Activated CD4-positive, CD25-positive, alpha-beta regulatory T cell treated with anti-CD3 and anti-CD28 coated beads, Interleukin-2, amount 50 U/mL, for 16 hours (primary cell): Measurements from ENCODE around the gene ARHGAP45.

Source experiments
- DNase-seq: peaks from one replicate; pipeline ENCODE4 v3.0.0-alpha.2; 2020; ENCODE audit warnings: low read depth, low spot score

ARHGAP45 gene

DNA sequence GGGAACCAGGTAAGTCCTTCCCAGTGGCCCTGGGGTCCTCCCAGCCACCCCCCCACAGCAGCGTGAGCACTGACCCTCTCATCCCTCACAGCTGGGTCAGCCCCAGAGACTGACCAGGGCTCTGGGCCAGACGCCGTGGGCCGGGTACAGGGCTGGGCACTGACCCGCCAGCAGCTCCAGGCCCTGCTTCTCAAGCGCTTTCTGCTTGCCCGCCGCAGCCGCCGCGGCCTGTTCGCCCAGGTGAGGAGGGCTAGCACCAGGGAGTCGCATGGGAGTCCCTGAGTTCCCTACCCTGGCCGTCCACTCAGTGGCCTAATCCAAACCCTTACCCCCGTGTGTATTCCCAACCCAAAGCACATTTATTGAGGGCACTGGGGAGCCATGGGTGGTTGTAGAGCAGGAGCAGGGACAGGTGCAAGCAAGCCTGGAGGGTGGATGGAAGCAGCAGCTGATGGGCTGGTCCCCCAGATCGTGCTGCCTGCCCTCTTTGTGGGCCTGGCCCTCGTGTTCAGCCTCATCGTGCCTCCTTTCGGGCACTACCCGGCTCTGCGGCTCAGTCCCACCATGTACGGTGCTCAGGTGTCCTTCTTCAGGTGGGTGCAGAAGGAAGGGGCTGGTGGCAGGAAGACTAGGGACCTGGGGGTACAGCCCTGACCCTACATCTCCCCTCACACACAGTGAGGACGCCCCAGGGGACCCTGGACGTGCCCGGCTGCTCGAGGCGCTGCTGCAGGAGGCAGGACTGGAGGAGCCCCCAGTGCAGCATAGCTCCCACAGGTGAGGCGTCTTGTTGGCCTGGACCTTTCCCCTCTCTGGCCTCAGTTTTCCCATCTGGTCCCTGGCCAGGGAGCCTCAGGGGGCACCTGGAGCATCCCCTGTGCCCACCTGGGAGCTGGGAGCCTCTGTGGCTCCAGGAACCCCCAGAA, 12.6 kb upstream of the ARHGAP45 start:
- DNase-seq, result no peak

DNA sequence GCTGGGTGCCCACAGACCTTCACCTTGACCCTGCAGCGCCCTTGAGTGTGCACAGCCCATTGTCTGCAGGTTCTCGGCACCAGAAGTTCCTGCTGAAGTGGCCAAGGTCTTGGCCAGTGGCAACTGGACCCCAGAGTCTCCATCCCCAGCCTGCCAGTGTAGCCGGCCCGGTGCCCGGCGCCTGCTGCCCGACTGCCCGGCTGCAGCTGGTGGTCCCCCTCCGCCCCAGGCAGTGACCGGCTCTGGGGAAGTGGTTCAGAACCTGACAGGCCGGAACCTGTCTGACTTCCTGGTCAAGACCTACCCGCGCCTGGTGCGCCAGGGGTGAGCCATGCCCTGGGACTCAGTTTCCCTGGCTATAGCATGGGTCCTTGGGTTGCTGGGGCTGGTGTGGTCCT, 11.9 kb upstream of the ARHGAP45 start:
- no peak for DNase-seq

DNA sequence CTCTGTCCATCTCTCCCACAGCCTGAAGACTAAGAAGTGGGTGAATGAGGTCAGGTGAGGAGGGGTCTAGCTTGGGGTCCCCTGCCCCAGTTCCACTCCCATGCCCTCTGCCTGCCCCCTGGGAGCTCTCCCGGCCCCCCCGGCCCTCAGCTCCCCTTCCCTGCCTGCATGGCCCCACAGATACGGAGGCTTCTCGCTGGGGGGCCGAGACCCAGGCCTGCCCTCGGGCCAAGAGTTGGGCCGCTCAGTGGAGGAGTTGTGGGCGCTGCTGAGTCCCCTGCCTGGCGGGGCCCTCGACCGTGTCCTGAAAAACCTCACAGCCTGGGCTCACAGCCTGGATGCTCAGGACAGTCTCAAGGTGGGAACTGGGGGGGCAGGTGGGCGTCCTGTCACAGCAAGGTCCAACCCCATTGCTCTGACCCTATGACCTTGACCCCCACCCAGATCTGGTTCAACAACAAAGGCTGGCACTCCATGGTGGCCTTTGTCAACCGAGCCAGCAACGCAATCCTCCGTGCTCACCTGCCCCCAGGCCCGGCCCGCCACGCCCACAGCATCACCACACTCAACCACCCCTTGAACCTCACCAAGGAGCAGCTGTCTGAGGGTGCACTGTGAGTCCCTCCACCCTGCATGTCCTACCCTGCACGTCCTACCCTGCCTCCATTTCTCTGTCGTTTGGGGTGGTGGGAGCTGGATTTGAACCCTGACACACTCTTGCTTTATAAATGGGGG, 10.9 kb upstream of the ARHGAP45 start:
- no peak for DNase-seq

DNA sequence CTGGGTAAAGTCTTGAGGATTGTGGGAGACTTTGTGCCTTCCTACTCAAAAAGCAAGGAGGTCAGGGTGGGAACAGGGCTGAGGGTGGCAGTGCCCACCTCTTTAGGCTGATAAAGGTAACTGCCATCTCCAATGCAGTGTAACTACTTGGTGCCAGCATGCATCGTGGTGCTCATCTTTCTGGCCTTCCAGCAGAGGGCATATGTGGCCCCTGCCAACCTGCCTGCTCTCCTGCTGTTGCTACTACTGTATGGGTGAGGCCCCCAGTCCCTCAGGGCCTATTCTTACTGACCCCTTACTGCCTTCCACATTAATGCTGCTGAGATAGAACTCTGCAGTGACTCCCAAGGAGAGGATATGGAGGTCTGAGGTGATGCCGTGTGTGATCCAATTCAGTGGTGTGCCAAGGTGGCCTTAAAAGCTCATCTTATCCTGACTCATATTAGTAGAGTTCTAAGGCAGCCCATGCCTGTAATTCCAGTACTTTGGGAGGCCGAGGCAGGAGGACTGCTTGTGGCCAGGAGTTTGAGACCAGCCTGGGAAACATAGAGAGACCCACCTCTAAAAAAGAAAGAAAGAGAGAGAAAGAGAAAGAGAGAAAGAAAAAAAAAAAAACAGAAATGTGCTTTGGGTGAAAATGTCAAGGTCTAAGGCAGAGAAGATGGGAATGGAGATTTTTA, 9.7 kb upstream of the ARHGAP45 start:
- no peak for DNase-seq

- no peak for DNase-seq
Measured at GRCh38 chr19:1058112-1058511, 8.9 kb upstream of the ARHGAP45 start.

DNA sequence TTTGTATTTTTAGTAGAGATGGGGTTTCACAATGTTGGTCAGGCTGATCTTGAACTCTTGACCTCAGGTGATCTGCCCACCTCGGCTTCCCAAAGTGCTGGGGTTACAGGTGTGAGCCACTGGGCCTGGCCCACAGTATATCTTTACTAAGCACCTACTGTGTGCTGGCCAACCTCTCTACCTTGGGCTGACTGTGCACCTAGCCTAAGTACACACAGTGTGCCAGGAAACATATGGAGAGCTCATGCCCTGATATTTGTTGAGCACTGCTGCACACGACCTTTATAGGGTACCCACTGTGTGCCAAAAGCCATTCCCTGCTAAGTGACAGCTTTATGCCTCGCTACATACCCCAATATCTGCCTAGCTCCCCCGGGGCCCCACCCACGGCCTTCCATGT, 6.3 kb upstream of the ARHGAP45 start:
- no peak for DNase-seq

DNA sequence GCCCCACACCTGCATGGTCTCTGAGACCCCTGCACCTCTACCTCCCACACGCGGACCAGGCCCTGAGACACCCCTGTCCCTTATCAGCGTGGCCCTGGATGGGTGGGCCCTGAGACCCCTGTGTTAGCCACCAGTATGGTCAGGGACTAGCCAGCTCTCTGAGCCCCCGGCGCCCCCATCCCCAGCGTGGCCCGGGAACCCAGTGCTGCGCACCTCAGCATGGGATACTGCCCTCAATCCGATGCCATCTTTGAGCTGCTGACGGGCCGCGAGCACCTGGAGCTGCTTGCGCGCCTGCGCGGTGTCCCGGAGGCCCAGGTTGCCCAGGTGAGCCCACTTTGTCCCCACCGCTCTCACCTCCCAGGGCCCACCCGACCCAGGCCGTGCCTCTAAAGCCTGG, 5.0 kb upstream of the ARHGAP45 start:
- DNase-seq, result no peak

DNA sequence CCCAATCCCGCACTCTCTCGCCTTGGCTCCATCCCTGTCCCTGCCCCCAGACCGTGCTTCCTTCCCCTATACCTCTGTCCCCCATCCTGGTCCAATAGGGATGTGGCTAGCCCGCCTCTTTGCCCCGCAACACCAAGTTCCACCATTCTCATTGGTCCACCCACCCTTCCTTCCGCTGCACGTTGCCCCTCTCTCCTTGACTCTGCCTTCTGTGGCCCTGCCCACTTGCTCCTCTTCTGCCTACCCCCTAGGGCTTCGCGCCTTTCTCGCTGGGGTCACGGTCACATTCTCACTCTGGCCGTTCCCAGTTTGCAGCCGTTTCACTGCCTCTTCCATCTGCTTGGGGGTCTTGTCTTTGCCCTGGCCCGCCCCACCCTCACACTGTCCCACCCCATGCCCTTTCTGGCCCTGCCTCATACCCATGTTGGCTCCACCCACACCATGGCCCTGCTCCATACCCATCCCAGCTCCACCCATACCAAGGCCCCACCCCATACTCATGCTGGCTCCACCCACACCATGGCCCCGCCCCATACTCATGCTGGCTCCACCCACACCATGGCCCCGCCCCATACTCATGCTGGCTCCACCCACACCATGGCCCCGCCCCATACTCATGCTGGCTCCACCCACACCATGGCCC, 4.5 kb upstream of the ARHGAP45 start:
- DNase-seq, result no peak

- no peak for DNase-seq
Measured at GRCh38 chr19:1063030-1063908, 3.7 kb upstream of the ARHGAP45 start.

DNA sequence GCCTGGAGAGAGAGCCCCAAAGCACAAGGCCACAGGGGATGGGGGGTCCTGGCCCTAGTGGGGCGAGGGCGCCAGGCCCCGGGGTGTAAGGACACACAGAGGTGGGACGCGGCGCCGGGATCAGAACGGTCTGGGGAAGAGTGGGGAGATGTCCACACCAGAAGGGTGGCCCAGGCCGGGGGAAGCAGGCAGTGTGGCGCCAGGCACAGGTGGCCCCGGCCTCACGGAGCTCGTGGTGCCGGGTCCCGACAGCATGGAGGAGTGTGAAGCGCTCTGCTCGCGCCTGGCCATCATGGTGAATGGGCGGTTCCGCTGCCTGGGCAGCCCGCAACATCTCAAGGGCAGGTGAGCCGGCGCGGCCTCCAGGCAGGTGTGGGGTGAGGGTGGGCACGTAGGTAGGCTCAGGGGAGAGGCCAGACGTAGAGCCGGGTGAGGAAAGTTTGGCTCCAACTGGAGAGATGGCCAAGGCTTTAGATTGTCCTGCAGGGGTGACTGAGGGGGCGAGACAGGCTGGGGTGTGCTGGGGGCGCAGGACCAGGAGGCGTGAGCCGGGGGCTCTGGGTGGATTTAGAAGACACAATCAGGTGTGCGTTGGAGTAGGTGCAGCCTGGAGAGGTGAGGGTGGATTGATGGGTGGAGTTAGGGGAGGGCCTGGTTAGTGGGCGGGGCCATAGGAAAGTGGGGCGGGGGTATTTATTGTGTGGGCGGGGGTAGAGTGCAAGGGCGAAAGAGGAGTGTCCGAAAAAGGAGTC, 2.9 kb upstream of the ARHGAP45 start:
- DNase-seq, result no peak

DNA sequence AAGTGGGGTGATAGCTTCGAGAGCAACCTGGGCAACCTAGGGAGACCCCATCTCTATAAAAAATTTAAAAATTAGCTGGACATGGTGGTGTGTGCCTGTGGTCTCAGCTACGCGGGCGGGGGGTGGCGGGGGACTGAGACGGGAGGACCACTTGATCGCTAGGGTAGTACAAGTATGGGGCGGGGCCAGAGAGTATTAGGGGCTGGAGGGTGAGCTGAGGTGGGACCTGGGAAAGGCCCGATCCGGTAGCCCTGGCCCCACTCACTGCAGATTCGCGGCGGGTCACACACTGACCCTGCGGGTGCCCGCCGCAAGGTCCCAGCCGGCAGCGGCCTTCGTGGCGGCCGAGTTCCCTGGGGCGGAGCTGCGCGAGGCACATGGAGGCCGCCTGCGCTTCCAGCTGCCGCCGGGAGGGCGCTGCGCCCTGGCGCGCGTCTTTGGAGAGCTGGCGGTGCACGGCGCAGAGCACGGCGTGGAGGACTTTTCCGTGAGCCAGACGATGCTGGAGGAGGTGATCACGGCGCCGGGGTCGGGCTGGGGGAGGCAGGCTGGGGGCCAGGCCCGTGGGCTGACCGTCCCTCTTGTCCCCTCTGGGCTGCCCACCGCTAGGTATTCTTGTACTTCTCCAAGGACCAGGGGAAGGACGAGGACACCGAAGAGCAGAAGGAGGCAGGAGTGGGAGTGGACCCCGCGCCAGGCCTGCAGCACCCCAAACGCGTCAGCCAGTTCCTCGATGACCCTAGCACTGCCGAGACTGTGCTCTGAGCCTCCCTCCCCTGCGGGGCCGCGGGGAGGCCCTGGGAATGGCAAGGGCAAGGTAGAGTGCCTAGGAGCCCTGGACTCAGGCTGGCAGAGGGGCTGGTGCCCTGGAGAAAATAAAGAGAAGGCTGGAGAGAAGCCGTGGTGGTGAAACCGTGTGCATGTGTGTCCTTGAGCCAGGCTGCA, 2.0 kb upstream of the ARHGAP45 start:
- DNase-seq, result no peak

DNA sequence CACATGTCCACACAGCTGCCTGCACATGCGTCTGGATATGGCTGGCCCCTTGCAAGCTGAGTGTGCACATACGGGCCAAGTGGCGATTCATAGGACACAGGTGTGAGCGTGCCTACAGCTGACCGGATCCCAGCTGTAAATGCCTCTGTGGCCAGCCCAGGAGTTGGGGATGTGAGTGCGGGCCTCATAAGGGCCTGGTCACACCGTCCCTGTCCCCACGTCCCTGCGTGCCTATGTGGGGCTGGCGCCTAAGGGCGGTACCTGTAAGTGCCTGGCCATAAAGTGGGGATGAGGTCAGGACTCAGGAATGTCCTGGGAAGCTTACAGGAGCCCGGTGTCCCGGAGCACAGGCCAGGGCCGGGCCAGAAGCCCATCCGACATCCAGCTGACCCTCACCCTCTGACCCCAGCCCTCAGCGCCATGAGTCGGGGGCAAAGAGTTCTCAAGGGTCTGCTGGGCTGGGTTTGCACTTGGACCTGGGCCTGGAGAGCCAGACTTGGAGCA, 1.3 kb upstream of the ARHGAP45 start:
- DNase-seq, result no peak

- DNase-seq, result no peak
Measured at GRCh38 chr19:1066251-1066747, 668 bp upstream of the ARHGAP45 start.

GRCh38 chr19:1067341-1067957, 482 bp downstream of the ARHGAP45 start:
- DNase-seq, result no peak

DNA sequence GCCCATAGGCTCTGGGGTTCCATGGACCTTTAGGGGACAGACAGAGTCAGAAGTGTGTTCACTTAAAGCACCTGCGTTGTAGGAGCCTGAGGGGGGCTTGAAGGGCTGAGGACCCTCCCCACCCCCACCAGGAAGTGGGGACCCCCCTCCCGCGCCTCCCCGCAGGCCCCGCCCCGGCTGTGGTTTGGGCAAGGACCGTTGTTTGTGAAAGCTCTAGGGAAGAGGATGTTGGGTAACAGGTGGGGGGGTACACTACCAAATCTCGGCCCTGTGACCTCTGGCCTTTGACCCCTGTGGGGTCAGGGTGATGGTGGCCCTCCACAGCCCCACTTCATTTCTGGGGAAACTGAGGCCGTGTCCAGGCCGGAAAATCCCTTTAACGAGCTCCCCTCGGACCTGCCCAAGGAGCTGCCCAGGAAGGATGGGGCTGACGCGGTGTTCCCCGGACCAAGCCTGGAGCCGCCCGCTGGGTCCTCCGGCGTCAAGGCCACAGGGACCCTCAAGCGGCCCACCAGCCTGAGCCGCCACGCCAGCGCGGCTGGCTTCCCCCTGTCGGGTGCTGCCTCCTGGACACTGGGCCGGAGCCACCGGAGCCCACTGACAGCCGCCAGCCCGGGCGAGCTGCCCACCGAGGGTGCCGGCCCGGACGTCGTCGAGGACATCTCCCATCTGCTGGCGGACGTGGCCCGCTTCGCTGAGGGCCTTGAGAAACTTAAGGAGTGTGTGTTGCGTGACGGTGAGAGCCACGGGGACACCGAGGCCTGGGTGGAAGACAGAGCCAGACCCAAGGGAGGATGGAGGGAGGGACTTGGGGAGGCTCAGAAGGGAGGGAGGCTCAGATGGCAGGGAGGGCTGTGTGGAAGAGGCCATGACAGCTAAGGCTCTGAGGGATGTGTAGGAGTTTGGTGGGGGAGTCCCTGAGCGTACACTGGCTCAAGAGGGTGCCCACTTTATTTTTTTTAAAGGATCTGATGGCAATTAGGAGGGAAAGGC, 1.3 kb downstream of the ARHGAP45 start:
- no peak for DNase-seq

GRCh38 chr19:1069009-1069779, 2.2 kb downstream of the ARHGAP45 start:
- peak; percentile 47 for DNase-seq
